Mucosa of descending colon (tissue), 3 donors: Measurements from ENCODE around the gene PIP5K1A. TPM values are rescaled to one million over a fixed set of nuclear protein-coding genes. Genes with fewer than 3 reads are reported as not detected.
A peak's percentile ranks its signal among the peaks of the same experiment; 100 is the strongest.

Experiments
- ATAC-seq: fragments of 200-7000 bp; cut with Tn5 transposase; one replicate; pipeline ENCODE4 v1.9.1; 2020; ENCODE audit warnings: mild to moderate bottlenecking, moderate library complexity
- DNase-seq, 3 donors: peaks; one replicate each; pipeline ENCODE4 v3.0.0-alpha.2; 2020
- H3K36me3 ChIP-seq: fragments of 200-600 bp; one replicate; pipeline ENCODE4 v1.8.0; 2021; ENCODE audit warnings: low read depth, mild to moderate bottlenecking
- H3K4me1 ChIP-seq: fragments of 200-600 bp; one replicate; pipeline ENCODE4 v1.8.0; 2021; ENCODE audit warnings: low read depth, mild to moderate bottlenecking
- H3K4me3 ChIP-seq: fragments of 200-600 bp; one replicate; pipeline ENCODE4 v1.8.0; 2021; ENCODE audit warnings: mild to moderate bottlenecking
- H3K9me3 ChIP-seq: fragments of 200-600 bp; one replicate; pipeline ENCODE4 v1.8.0; 2021; ENCODE audit warnings: mild to moderate bottlenecking
- CTCF ChIP-seq: fragments of 200-600 bp; IDR thresholded peaks from one replicate; pipeline ENCODE4 v1.8.0; 2022; ENCODE audit warnings: antibody characterized with exemption, mild to moderate bottlenecking
- intact Hi-C, 2 donors: fragments of 100-400 bp; cut with DNase I in 1 of 2; cut with micrococcal nuclease in 1 of 2; formaldehyde crosslinking; loops; one replicate each; pipeline versions ENCODE4 v1.11.0 to v1.11.1; 2022; cut with DNase I, micrococcal nuclease
- total RNA-seq, 3 donors: library from RNA; stranded (reverse); fragmentation: NEBNext Ultra II Directional in 2 of 3; extraction: Animal tissue kit (Norgen Biotek cat#: 25700) in 2 of 3; gene quantifications; one replicate each; pipeline versions ENCODE4 v1.2.1 to v1.2.4, GENCODE V29; 2021 to 2023
- donor health status: DM: no; HTN: no; CAD: no; lungs with moderate emphysema.
- donor health status: DM: no; HTN: no; CAD: no.
- donor health status: DM: no; HTN: yes; CAD: no.

The PIP5K1A gene
- total RNA-seq, 3 donors from 2014 or later: 38.4 to 47.5 (median 39.2) TPM

GRCh38 chr1:151210830-151211229 lies 12.5 kb downstream of the PIP5K1A start:
- TF ChIP-seq CTCF: no peak

GRCh38 chr1:151211972-151212705 lies 13.8 kb downstream of the PIP5K1A start:
- intact Hi-C loops: no loop called here
- no peaks in the 10 kb centered on the region for H3K4me1 ChIP-seq
- H3K9me3 ChIP-seq: no peaks in the 10 kb centered on the region
- ATAC-seq: no peak
- no peaks in the 10 kb centered on the region for H3K36me3 ChIP-seq
- TF ChIP-seq CTCF: no peak
- DNase-seq: no peak
- H3K4me3 ChIP-seq: no peak overlapping the region

More at GRCh38 chr1:151210830-151211229, 12.5 kb downstream of the PIP5K1A start:
- no peak for DNase-seq
- Histone ChIP-seq H3K36me3 (peaks cover 4% of the 10 kb centered on the region), H3K4me1 (no peaks in the 10 kb centered on the region), H3K9me3 (no peaks in the 10 kb centered on the region), H3K4me3 (no peak overlapping the region)
- intact Hi-C loops: no loop called here
- ATAC-seq: no peak

- H3K9me3 ChIP-seq: no peaks in the 10 kb centered on the region
- no peak overlapping the region for H3K4me3 ChIP-seq
- intact Hi-C loops: no loop called here
- H3K36me3 ChIP-seq: no peaks in the 10 kb centered on the region
- TF ChIP-seq CTCF: no peak
- DNase-seq (no peak), ATAC-seq (no peak)
- H3K4me1 ChIP-seq: no peaks in the 10 kb centered on the region
These were observed 15.2 kb downstream of the PIP5K1A start for GRCh38 chr1:151213560-151213959.

GRCh38 chr1:151221616-151222015 lies 23.3 kb downstream of the PIP5K1A start:
- Histone ChIP-seq H3K4me3 (no peak overlapping the region), H3K9me3 (no peaks in the 10 kb centered on the region), H3K36me3 (no peaks in the 10 kb centered on the region), H3K4me1 (no peaks in the 10 kb centered on the region)
- DNase-seq: no peak
- no peak for TF ChIP-seq CTCF
- ATAC-seq: no peak
- intact Hi-C loops: no loop called here

- TF ChIP-seq CTCF: no peak
- Histone ChIP-seq H3K4me3 (no peak overlapping the region), H3K9me3 (no peaks in the 10 kb centered on the region), H3K4me1 (no peaks in the 10 kb centered on the region), H3K36me3 (no peaks in the 10 kb centered on the region)
- intact Hi-C loops: no loop called here
- DNase-seq: no peak
- no peak for ATAC-seq
These were observed 23.8 kb downstream of the PIP5K1A start for GRCh38 chr1:151222130-151222529.

GRCh38 chr1:151235235-151235634 lies 36.9 kb downstream of the PIP5K1A start:
- peak; percentile 54 for ATAC-seq
- no peaks in the 10 kb centered on the region for H3K9me3 ChIP-seq
- intact Hi-C loops: no loop called here
- no peak overlapping the region for H3K4me3 ChIP-seq
- no peak for TF ChIP-seq CTCF
- DNase-seq: no peak
- H3K36me3 ChIP-seq: peaks cover 18% of the 10 kb centered on the region
- H3K4me1 ChIP-seq: no peaks in the 10 kb centered on the region
